ENCODE results near the gene STK16.

STK16 gene

GRCh38 chr2:219290381-219291171 lies 45.3 kb downstream of the STK16 start:
- DNase-seq, result no peak

- DNase-seq, result no peak
Observed at GRCh38 chr2:219291394-219291793, 46.1 kb downstream of the STK16 start.

- DNase-seq, result no peak
Observed at GRCh38 chr2:219291910-219292490, 46.7 kb downstream of the STK16 start.

- no peak for DNase-seq
Observed at GRCh38 chr2:219292616-219293015, 47.3 kb downstream of the STK16 start.

- DNase-seq, result no peak
Observed at GRCh38 chr2:219293736-219294231, 48.5 kb downstream of the STK16 start.

GRCh38 chr2:219294356-219295351 lies 49.4 kb downstream of the STK16 start:
- DNase-seq, result peak; percentile 73

- no peak for DNase-seq
Observed at GRCh38 chr2:219296142-219296541, 50.9 kb downstream of the STK16 start.

- DNase-seq, result no peak
Observed at GRCh38 chr2:219296631-219297391, 51.5 kb downstream of the STK16 start.

- DNase-seq, result no peak
Observed at GRCh38 chr2:219297766-219298456, 52.6 kb downstream of the STK16 start.

GRCh38 chr2:219298759-219299371 lies 53.6 kb downstream of the STK16 start:
- peak; percentile 69 for DNase-seq

GRCh38 chr2:219299372-219299760 lies 54.1 kb downstream of the STK16 start:
- DNase-seq, result no peak
